ENCODE measurements around the gene RPTOR.

- TF ChIP-seq TCF7L2 (IDR thresholded peaks at IDR 0.05; ENCODE audit: low read depth, low read length): no peak
- no peak for TF ChIP-seq CTCF (IDR thresholded peaks at IDR 0.05)
- TF ChIP-seq SIN3A (IDR thresholded peaks at IDR 0.05; ENCODE audit: borderline replicate concordance, insufficient read depth, low read depth, low read length): no peak
- TF ChIP-seq POLR2AphosphoS5 (IDR thresholded peaks at IDR 0.05; ENCODE audit: low read depth, low read length): no peak
Measured at GRCh38 chr17:80591788-80592187, 47.1 kb downstream of the RPTOR start.
